Measurements from ENCODE around the gene NOS3.

DNA sequence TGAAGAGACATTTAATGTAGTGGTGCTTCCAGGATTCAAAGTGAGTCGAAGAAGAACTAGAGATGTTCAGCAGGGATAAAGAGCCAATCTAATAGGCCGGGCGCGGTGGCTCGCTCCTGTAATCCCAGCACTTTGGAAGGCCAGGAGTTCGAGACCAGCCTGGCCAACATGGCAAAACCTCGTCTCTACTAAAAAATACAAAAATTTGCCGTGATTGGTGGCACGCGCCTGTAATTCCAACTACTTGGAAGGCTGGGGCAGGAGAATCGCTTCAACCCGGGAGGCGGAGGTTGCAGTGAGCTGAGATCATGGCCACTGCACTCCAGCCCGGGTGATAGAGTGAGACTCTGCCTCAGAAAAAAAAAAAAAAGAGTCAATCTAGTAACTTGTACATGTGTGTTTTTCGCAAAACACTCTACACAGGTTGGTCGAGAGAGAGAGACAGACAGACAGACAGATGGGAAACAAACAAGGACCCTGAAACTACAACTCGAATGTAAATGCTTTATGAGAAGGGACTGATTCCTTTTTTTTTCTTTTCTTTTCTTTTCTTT, 38.2 kb downstream of the NOS3 start:
- TF ChIP-seq EZH2 (IDR thresholded peaks at IDR 0.05; ENCODE audit: insufficient read depth, poor library complexity, severe bottlenecking) = no peak
- TF ChIP-seq EZH2phosphoT487 (IDR thresholded peaks at IDR 0.05; ENCODE audit: insufficient read depth, low read depth) = no peak

All from GM23248 (cell line).